Measurements from ENCODE around the gene SH2D3C.
A peak's percentile ranks its signal among the peaks of the same experiment; 100 is the strongest.

SH2D3C gene

GRCh38 chr9:127716412-127716811, 62.1 kb downstream of the SH2D3C start:
- DNase-seq = no peak

- DNase-seq = peak; percentile 95 to 96
Observed at GRCh38 chr9:127715470-127716337, 62.8 kb downstream of the SH2D3C start, which contains the start of the genes PTRH1 and TTC16. PTRH1 (minus strand) TSS chr9:127715663; CDS start chr9:127715639, 24 bp downstream. TTC16 (plus strand) TSS chr9:127716079; CDS start chr9:127716146, 67 bp downstream.

- peak in 1 of 2 donors; percentile 11 for DNase-seq
Observed at GRCh38 chr9:127714951-127715469, 63.5 kb downstream of the SH2D3C start.

- DNase-seq = no peak
Observed at GRCh38 chr9:127714020-127714750, 64.3 kb downstream of the SH2D3C start.

GRCh38 chr9:127712867-127713266, 65.6 kb downstream of the SH2D3C start:
- DNase-seq = no peak

GRCh38 chr9:127712371-127712770, 66.1 kb downstream of the SH2D3C start:
- no peak for DNase-seq

- no peak for DNase-seq
Observed at GRCh38 chr9:127711831-127712274, 66.6 kb downstream of the SH2D3C start.

- DNase-seq = no peak
Observed at GRCh38 chr9:127711226-127711701, 67.2 kb downstream of the SH2D3C start.

GRCh38 chr9:127710204-127710783, 68.2 kb downstream of the SH2D3C start:
- no peak for DNase-seq

GRCh38 chr9:127708952-127709587, 69.4 kb downstream of the SH2D3C start:
- no peak for DNase-seq

GRCh38 chr9:127707766-127708165, 70.7 kb downstream of the SH2D3C start:
- no peak for DNase-seq

GRCh38 chr9:127706836-127707241, 71.6 kb downstream of the SH2D3C start, which contains the start of gene CFAP157:
CFAP157 (plus strand) TSS chr9:127706988; CDS start chr9:127707032, 44 bp downstream.
- DNase-seq = no peak

GRCh38 chr9:127705577-127706379, 72.7 kb downstream of the SH2D3C start:
- DNase-seq = no peak

GRCh38 chr9:127703289-127703946, 75.0 kb downstream of the SH2D3C start:
- DNase-seq = no peak

GRCh38 chr9:127700594-127701255, 77.7 kb downstream of the SH2D3C start:
- DNase-seq = no peak

- DNase-seq = no peak
Observed at GRCh38 chr9:127700140-127700539, 78.3 kb downstream of the SH2D3C start.

GRCh38 chr9:127698985-127699670, 79.3 kb downstream of the SH2D3C start:
- peak; percentile 81 to 82 for DNase-seq

- no peak for DNase-seq
Observed at GRCh38 chr9:127698386-127698785, 80.1 kb downstream of the SH2D3C start.

GRCh38 chr9:127697575-127697974, 80.9 kb downstream of the SH2D3C start:
- DNase-seq = no peak
